Heart left ventricle (tissue), 13 donors: ENCODE results near the gene SYNPO2L.
A peak's percentile ranks its signal among the peaks of the same experiment; 100 is the strongest.

Experiments used
- POLR2A ChIP-seq, 2 donors: fragments of 450-650 bp; IDR thresholded peaks; one replicate each; pipeline ENCODE4 v1.6.1; 2017; ENCODE audit warnings: antibody characterized with exemption in 2 of 2, mild to moderate bottlenecking in 2 of 2, moderate library complexity in 2 of 2
- TF ChIP-seq, protein P1 (sequence below), 12 donors: fragments of 200-600 bp; sonication (generic) in 4 of 12; IDR thresholded peaks; one replicate each; pipeline versions ENCODE4 v1.5.0 to v1.8.0; 2018 to 2022; ENCODE audit warnings: antibody characterized with exemption in 12 of 12, mild to moderate bottlenecking in 5 of 12
- donor health status: ischemic (EF 13 %, LVEDD 7.1; RV severe dilation, severe dysfunction).
- donor health status: DM: no; HTN: yes; CAD: no.
- donor health status: DM: no; HTN: no; CAD: no.
- donor health status: ischemic (EF 25% LVEDD 6.9; RV normal size, moderate dysfunction).
- donor health status: ischemic (EF 25% LVEDD 5.7; RV mildly dilated, moderate dysfunction).
- donor health status: ischemic (EF 35%, LVEDD 5.7; RV mildly dilated, moderate dysfunction).
- donor health status: nonischemic (EF 11% LVEDD 7.7; RV severe dilation, severe dysfunction).
- donor health status: DM: yes; HTN: yes; CAD: no.
- donor health status: PGD.
- donor health status: ischemic (EF 29% LVEDD 5.4; RV normal size, mild dysfunction).
- donor health status: nonischemic (EF 23%, LVEDD 6.1; RV moderate dilation, normal function).

DNA sequence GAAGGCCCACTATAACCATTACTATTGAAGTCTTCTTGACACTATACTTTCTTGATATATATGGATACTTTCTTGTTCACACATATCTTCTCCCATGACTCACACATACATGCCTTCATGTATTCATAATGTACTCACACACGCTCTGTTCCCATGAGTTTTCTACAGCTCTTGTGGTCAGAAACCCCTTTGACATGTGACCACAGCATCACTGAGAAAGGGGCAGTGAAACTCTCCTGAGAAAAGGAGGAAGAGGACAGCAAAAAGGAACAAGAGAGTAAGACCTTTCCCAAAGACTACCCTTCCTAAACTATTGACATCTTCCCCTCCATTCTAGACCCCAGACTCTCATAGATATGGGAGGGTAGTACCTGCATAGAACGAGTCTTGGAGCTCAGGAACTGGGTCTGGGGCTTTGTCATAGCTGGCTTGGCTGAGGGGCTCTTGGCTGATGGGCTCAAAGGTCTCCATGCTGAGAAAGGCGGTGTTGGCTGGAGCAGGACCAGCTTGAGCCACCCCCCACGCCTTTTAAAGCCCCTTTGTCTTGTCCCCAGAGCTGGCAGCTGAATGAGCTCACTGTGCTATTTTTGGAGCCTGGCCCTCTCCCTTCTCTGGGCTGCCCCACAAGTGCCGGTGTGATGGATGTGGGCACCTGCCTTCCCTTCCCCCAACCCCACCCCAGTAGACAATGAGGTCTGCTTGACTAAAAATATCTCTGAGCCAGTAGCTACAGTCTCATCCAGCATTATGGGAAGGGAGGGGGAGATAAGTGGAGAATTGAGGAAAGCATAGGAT is 5.1 kb downstream of the SYNPO2L start:
- TF ChIP-seq, protein P1, sequence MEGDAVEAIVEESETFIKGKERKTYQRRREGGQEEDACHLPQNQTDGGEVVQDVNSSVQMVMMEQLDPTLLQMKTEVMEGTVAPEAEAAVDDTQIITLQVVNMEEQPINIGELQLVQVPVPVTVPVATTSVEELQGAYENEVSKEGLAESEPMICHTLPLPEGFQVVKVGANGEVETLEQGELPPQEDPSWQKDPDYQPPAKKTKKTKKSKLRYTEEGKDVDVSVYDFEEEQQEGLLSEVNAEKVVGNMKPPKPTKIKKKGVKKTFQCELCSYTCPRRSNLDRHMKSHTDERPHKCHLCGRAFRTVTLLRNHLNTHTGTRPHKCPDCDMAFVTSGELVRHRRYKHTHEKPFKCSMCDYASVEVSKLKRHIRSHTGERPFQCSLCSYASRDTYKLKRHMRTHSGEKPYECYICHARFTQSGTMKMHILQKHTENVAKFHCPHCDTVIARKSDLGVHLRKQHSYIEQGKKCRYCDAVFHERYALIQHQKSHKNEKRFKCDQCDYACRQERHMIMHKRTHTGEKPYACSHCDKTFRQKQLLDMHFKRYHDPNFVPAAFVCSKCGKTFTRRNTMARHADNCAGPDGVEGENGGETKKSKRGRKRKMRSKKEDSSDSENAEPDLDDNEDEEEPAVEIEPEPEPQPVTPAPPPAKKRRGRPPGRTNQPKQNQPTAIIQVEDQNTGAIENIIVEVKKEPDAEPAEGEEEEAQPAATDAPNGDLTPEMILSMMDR (IDR thresholded peaks at IDR 0.05) = no peak
- TF ChIP-seq POLR2A (IDR thresholded peaks at IDR 0.05) = peak in 1 of 2 donors; percentile 45
